GM23338 (cell line): ENCODE data around the gene WWP2. TPM values are rescaled to one million over a fixed set of nuclear protein-coding genes. Genes with fewer than 3 reads are reported as not detected.
A peak's percentile ranks its signal among the peaks of the same experiment; 100 is the strongest.

Experiments used
- ATAC-seq: fragments of 200-7000 bp; cut with Tn5 transposase; 3 replicates; pipeline ENCODE4 v1.9.1; 2020
- DNase-seq: peaks from one replicate; pipeline ENCODE4 v3.0.0-alpha.2; 2015; ENCODE audit warnings: low spot score
- H2AFZ ChIP-seq: fragments of 200-600 bp; sonication (generic); 2 replicates; pipeline ENCODE4 v1.8.0; 2016; ENCODE audit warnings: antibody characterized with exemption, mild to moderate bottlenecking, moderate library complexity
- H3F3A ChIP-seq: fragments of 200-600 bp; sonication (generic); replicated peaks from 2 replicates; pipeline ENCODE4 v1.8.0; 2017; ENCODE audit warnings: antibody characterized with exemption, mixed run types, low read depth
- H3K27ac ChIP-seq: fragments of 200-600 bp; sonication (generic); 2 replicates; pipeline ENCODE4 v1.6.1; 2016; ENCODE audit warnings: low read depth
- H3K27me3 ChIP-seq: fragments of 200-600 bp; sonication (generic); 2 replicates; pipeline ENCODE4 v1.8.0; 2016; ENCODE audit warnings: mild to moderate bottlenecking, mixed run types, moderate library complexity; ENCODE audit not compliant: insufficient read depth
- H3K36me3 ChIP-seq: fragments of 200-600 bp; sonication (generic); 2 replicates; pipeline ENCODE4 v1.8.0; 2016; ENCODE audit warnings: mild to moderate bottlenecking; ENCODE audit not compliant: insufficient read depth
- H3K4me1 ChIP-seq: fragments of 200-600 bp; sonication (generic); 2 replicates; pipeline ENCODE4 v1.8.0; 2016; ENCODE audit warnings: mild to moderate bottlenecking, moderate library complexity; ENCODE audit not compliant: insufficient read depth
- H3K4me2 ChIP-seq: fragments of 200-600 bp; sonication (generic); 2 replicates; pipeline ENCODE4 v1.7.1; 2017; ENCODE audit warnings: mixed run types
- H3K4me3 ChIP-seq: fragments of 200-600 bp; sonication (generic); 2 replicates; pipeline ENCODE4 v1.6.1; 2016; ENCODE audit warnings: mixed run types
- H3K79me2 ChIP-seq: fragments of 200-600 bp; sonication (generic); replicated peaks from 2 replicates; pipeline ENCODE4 v1.8.0; 2017; ENCODE audit warnings: mild to moderate bottlenecking; ENCODE audit not compliant: insufficient read depth
- H3K9me2 ChIP-seq: fragments of 200-600 bp; sonication (generic); 2 replicates; pipeline ENCODE4 v1.8.0; 2017; ENCODE audit not compliant: insufficient read depth
- H4K20me1 ChIP-seq: fragments of 200-600 bp; sonication (generic); replicated peaks from 2 replicates; pipeline ENCODE4 v1.8.0; 2017; ENCODE audit warnings: mild to moderate bottlenecking; ENCODE audit not compliant: insufficient read depth
- H3K27ac Mint-ChIP-seq: 2 replicates; pipeline ENCODE4 v1.8.0; 2020; ENCODE audit warnings: inconsistent platforms, mild to moderate bottlenecking, moderate library complexity, mixed read lengths
- H3K27me3 Mint-ChIP-seq: 3 replicates; pipeline ENCODE4 v1.8.0; 2022; ENCODE audit warnings: low read depth, mild to moderate bottlenecking, moderate library complexity, mixed read lengths, inconsistent platforms; ENCODE audit not compliant: insufficient read depth, poor library complexity
- H3K36me3 Mint-ChIP-seq: 3 replicates; pipeline ENCODE4 v1.8.0; 2021; ENCODE audit warnings: low read depth, mild to moderate bottlenecking, inconsistent platforms, moderate library complexity, mixed read lengths
- H3K4me1 Mint-ChIP-seq: 3 replicates; pipeline ENCODE4 v1.8.0; 2020; ENCODE audit warnings: mild to moderate bottlenecking, inconsistent platforms, mixed read lengths
- H3K4me3 Mint-ChIP-seq: 3 replicates; pipeline ENCODE4 v1.8.0; 2021; ENCODE audit warnings: moderate library complexity, mild to moderate bottlenecking, inconsistent platforms, mixed read lengths
- H3K9me3 Mint-ChIP-seq: 3 replicates; pipeline ENCODE4 v1.8.0; 2020; ENCODE audit warnings: moderate library complexity, mild to moderate bottlenecking, inconsistent platforms, mixed read lengths
- CTCF ChIP-seq, 2 experiments: fragments of 200-600 bp in 1 of 2; sonication (generic) in 1 of 2; conservative IDR thresholded peaks; 2 replicates each; pipeline versions ENCODE4 v1.5.1 to v1.6.1; 2016 to 2017; ENCODE audit warnings: antibody characterized with exemption in 2 of 2, low read depth in 2 of 2, mild to moderate bottlenecking in 2 of 2, moderate library complexity in 1 of 2
- ETS1 ChIP-seq: IDR thresholded peaks from 2 replicates; pipeline ENCODE4 v1.6.1; 2016; ENCODE audit warnings: antibody characterized with exemption
- EZH2 ChIP-seq: fragments of 200-600 bp; sonication (generic); IDR thresholded peaks from one replicate; pipeline ENCODE4 v1.8.0; 2017; ENCODE audit warnings: antibody characterized with exemption, mild to moderate bottlenecking, low read depth; ENCODE audit not compliant: unreplicated experiment
- EZH2phosphoT487 ChIP-seq: fragments of 200-600 bp; sonication (generic); IDR thresholded peaks from one replicate; pipeline ENCODE4 v1.8.1; 2018; ENCODE audit warnings: antibody characterized with exemption; ENCODE audit not compliant: unreplicated experiment
- JUNB ChIP-seq: IDR thresholded peaks from one replicate; pipeline ENCODE4 v1.6.1; 2016; ENCODE audit warnings: antibody characterized with exemption; ENCODE audit not compliant: unreplicated experiment
- POLR2AphosphoS5 ChIP-seq: IDR thresholded peaks from 2 replicates; pipeline ENCODE4 v1.6.1; 2016; ENCODE audit warnings: antibody characterized with exemption, low read depth
- REST ChIP-seq: IDR thresholded peaks from one replicate; pipeline ENCODE4 v1.6.1; 2018; ENCODE audit warnings: antibody characterized with exemption; ENCODE audit not compliant: unreplicated experiment
- ZNF114 ChIP-seq: fragments of 250-450 bp; sonication (Bioruptor Pico); IDR thresholded peaks from 2 replicates; pipeline ENCODE4 v1.5.0; 2020; ENCODE audit warnings: mild to moderate bottlenecking, moderate library complexity
- polyA plus RNA-seq: library from polyadenylated mRNA; unstranded; fragments of >200 nt; fragmentation: Nextera tagmentation; extraction: Ambion mirVana; gene quantifications from 2 replicates; pipeline ENCODE4 v1.2.1, GENCODE V29; 2016
- total RNA-seq: library from RNA; depleted of rRNA; stranded (reverse); fragments of >200 nt; shearing (Covaris generic); gene quantifications from 2 replicates; pipeline ENCODE4 v1.2.3, GENCODE V29; 2014

Gene WWP2
- total and polyA plus RNA-seq, 2 experiments from 2014 or later = 12.3 to 35.5 TPM

- peak; percentile 84 to 94 for TF ChIP-seq CTCF (conservative IDR thresholded peaks at IDR 0.05; ENCODE audit: low read depth in 2 of 2)
- TF ChIP-seq REST = no peak
- TF ChIP-seq EZH2 = no peak
- no peak for TF ChIP-seq JUNB
- TF ChIP-seq EZH2phosphoT487 = no peak
Observed at GRCh38 chr16:69930117-69930776, 168.1 kb downstream of the WWP2 start (continued).

DNA sequence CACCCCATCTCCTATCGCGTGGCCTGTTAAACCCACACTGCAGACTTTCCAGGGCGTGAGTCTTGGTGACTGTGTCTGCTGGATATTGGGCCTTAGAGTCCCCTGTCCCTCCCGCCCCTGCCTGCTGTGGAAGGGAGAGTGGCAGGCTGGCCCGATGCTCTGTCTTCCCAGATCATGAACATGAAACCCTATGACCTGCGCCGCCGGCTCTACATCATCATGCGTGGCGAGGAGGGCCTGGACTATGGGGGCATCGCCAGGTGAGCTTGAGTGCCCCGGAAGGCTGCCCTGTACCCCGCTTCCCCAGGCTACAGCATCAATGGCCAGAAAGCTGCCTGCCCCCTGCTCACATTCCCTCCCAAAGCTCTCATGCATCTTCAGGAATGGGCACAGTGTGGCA is 169.5 kb downstream of the WWP2 start:
- H3K79me2 ChIP-seq = no peaks in the 10 kb centered on the region
- H3K4me1 ChIP-seq = no peaks in the 10 kb centered on the region
- Mint-ChIP-seq H3K27me3 (peaks cover 3% of the 10 kb centered on the region), H3K36me3 (peaks cover 12% of the 10 kb centered on the region; the same call in 2 of the 3 replicates), H3K4me3 (no peak overlapping the region), H3K4me1 (peaks cover 13% of the 10 kb centered on the region), H3K27ac (no peak overlapping the region), H3K9me3 (no peaks in the 10 kb centered on the region; the same call in 2 of the 3 replicates)
- no peak overlapping the region for H2AFZ ChIP-seq
- no peak for TF ChIP-seq POLR2AphosphoS5
- H3K36me3 ChIP-seq = no peaks in the 10 kb centered on the region
- ATAC-seq (no peak), DNase-seq (no peak)
- no peak overlapping the region for H3K4me2 ChIP-seq
- H3K9me2 ChIP-seq = no peaks in the 10 kb centered on the region
- no peaks in the 10 kb centered on the region for H3K27me3 ChIP-seq
- no peak overlapping the region for H3K4me3 ChIP-seq
- no peak overlapping the region for H3K27ac ChIP-seq
- H4K20me1 ChIP-seq = no peaks in the 10 kb centered on the region
- no peaks in the 10 kb centered on the region for H3F3A ChIP-seq

DNA sequence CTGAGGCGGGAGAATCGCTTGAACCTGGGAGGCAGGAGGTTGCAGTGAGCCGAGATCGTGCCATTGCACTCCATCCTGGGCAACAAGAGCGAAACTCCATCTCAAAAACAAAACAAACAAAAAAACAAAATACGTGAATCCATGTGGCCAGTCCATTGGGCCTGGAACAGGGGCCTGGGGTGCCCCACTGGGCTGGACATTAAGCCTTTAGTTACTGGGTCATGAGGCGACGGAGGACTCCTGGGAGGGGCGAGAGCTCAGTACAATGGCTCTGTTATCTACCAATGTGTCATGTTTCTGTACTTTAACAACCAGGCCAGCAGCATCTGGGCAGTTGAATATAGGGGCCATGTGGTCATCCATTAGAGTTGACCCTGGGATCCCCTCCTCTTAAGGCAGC is 170.1 kb downstream of the WWP2 start:
- H3K27ac Mint-ChIP-seq = no peak overlapping the region
- TF ChIP-seq CTCF (conservative IDR thresholded peaks at IDR 0.05; ENCODE audit: low read depth in 2 of 2) (no peak), ZNF114 (CRISPR knock-in tag) (no peak), EZH2phosphoT487 (no peak), EZH2 (no peak), ETS1 (no peak), REST (no peak)

More for the DNA sequence above, 170.1 kb downstream of the WWP2 start:
- H3K4me1 Mint-ChIP-seq = peaks cover 7% of the 10 kb centered on the region
- H3K9me3 Mint-ChIP-seq = no peaks in the 10 kb centered on the region; the same call in 2 of the 3 replicates
- no peak overlapping the region for H3K27ac ChIP-seq
- H3K27me3 ChIP-seq = no peaks in the 10 kb centered on the region
- no peaks in the 10 kb centered on the region for H4K20me1 ChIP-seq
- H3F3A ChIP-seq = no peaks in the 10 kb centered on the region
- H3K27me3 Mint-ChIP-seq = peaks cover 3% of the 10 kb centered on the region
- H3K9me2 ChIP-seq = no peaks in the 10 kb centered on the region
- no peak overlapping the region for H3K4me3 Mint-ChIP-seq
- no peak overlapping the region for H3K4me2 ChIP-seq
- H3K4me1 ChIP-seq = no peaks in the 10 kb centered on the region
- no peaks in the 10 kb centered on the region for H3K36me3 ChIP-seq
- DNase-seq (no peak), ATAC-seq (no peak)
- H3K36me3 Mint-ChIP-seq = peaks cover 16% of the 10 kb centered on the region
- H2AFZ ChIP-seq = no peak overlapping the region
- no peak overlapping the region for H3K4me3 ChIP-seq
- H3K79me2 ChIP-seq = no peaks in the 10 kb centered on the region
